Astrocyte (in vitro differentiated cells and primary cell): ENCODE data around the gene TTLL5. TPM values are rescaled to one million over a fixed set of nuclear protein-coding genes. Genes with fewer than 3 reads are reported as not detected.
"Not testable (repeated sequence)": the region's sequence is repeated elsewhere in the genome, so short reads cannot be mapped to it uniquely, and the experiment has no call there.

Experiments used
- DNase-seq: peaks from one replicate; pipeline ENCODE4 v3.0.0-alpha.2; 2010; ENCODE audit warnings: low read depth
- FAIRE-seq: peaks from 2 replicates; lab custom pipeline; 2011; peaks lifted over from hg19 to GRCh38; lab: Jason Lieb, UNC
- H2AFZ ChIP-seq: 2 replicates; pipeline ENCODE4 v1.6.0; 2012; ENCODE audit warnings: low read depth, low read length, inconsistent platforms
- H3K27ac ChIP-seq: 2 replicates; pipeline ENCODE4 v1.5.1; 2011; ENCODE audit warnings: low read depth, low read length, inconsistent platforms
- H3K27me3 ChIP-seq: 2 replicates; pipeline ENCODE4 v1.6.0; 2011; ENCODE audit warnings: low read length, inconsistent platforms; ENCODE audit not compliant: insufficient read depth
- H3K36me3 ChIP-seq: 2 replicates; pipeline ENCODE4 v1.5.1; 2011; ENCODE audit warnings: low read length, inconsistent platforms; ENCODE audit not compliant: insufficient read depth
- H3K4me1 ChIP-seq: 2 replicates; pipeline ENCODE4 v1.5.1; 2011; ENCODE audit warnings: low read length, inconsistent platforms; ENCODE audit not compliant: insufficient read depth
- H3K4me2 ChIP-seq: 2 replicates; pipeline ENCODE4 v1.6.0; 2012; ENCODE audit warnings: low read length, inconsistent platforms
- H3K4me3 ChIP-seq: 2 replicates; pipeline ENCODE4 v1.5.1; 2011; ENCODE audit warnings: low read depth, mild to moderate bottlenecking, low read length, inconsistent platforms; ENCODE audit not compliant: insufficient read depth
- H3K79me2 ChIP-seq: 2 replicates; pipeline ENCODE4 v1.6.0; 2012; ENCODE audit warnings: mild to moderate bottlenecking, low read length, inconsistent platforms; ENCODE audit not compliant: insufficient read depth
- H3K9ac ChIP-seq: 2 replicates; pipeline ENCODE4 v1.6.0; 2012; ENCODE audit warnings: mild to moderate bottlenecking, low read length, inconsistent platforms
- H3K9me3 ChIP-seq: 2 replicates; pipeline ENCODE4 v1.5.1; 2012; ENCODE audit warnings: low read depth, mild to moderate bottlenecking, low read length, inconsistent platforms; ENCODE audit not compliant: insufficient read depth
- H4K20me1 ChIP-seq: 2 replicates; pipeline ENCODE4 v1.6.0; 2012; ENCODE audit warnings: low read length, inconsistent platforms; ENCODE audit not compliant: insufficient read depth
- H3K27ac Mint-ChIP-seq: one replicate; pipeline ENCODE4 v1.8.0; 2021; ENCODE audit warnings: mild to moderate bottlenecking, mixed read lengths; ENCODE audit not compliant: unreplicated experiment
- H3K27me3 Mint-ChIP-seq: one replicate; pipeline ENCODE4 v1.8.0; 2021; ENCODE audit warnings: low read depth, mixed read lengths; ENCODE audit not compliant: unreplicated experiment
- H3K36me3 Mint-ChIP-seq: one replicate; pipeline ENCODE4 v1.8.0; 2021; ENCODE audit warnings: low read depth, mixed read lengths; ENCODE audit not compliant: unreplicated experiment
- H3K4me1 Mint-ChIP-seq: one replicate; pipeline ENCODE4 v1.8.0; 2021; ENCODE audit warnings: low read depth, mixed read lengths; ENCODE audit not compliant: unreplicated experiment
- H3K4me3 Mint-ChIP-seq: one replicate; pipeline ENCODE4 v1.8.0; 2021; ENCODE audit warnings: mild to moderate bottlenecking, moderate library complexity, mixed read lengths; ENCODE audit not compliant: unreplicated experiment
- H3K9me3 Mint-ChIP-seq: one replicate; pipeline ENCODE4 v1.8.0; 2021; ENCODE audit warnings: mild to moderate bottlenecking, mixed read lengths; ENCODE audit not compliant: unreplicated experiment
- EZH2 ChIP-seq: IDR thresholded peaks from 2 replicates; pipeline ENCODE4 v1.6.1; 2012; ENCODE audit warnings: mild to moderate bottlenecking, low read length, inconsistent platforms; ENCODE audit not compliant: insufficient read depth
- total RNA-seq: library from RNA; stranded (reverse); gene quantifications from 2 replicates; pipeline ENCODE4 v1.2.1, GENCODE V29; 2021
- TF ChIP-seq, protein P1 (sequence below): IDR thresholded peaks from 2 replicates; pipeline ENCODE4 v1.5.1; 2011; ENCODE audit warnings: low read depth, mild to moderate bottlenecking, inconsistent platforms, low read length, moderate library complexity; ENCODE audit not compliant: insufficient read depth

The TTLL5 gene
- total RNA-seq, 1 donor from 2014 or later: 24.0 TPM

DNA sequence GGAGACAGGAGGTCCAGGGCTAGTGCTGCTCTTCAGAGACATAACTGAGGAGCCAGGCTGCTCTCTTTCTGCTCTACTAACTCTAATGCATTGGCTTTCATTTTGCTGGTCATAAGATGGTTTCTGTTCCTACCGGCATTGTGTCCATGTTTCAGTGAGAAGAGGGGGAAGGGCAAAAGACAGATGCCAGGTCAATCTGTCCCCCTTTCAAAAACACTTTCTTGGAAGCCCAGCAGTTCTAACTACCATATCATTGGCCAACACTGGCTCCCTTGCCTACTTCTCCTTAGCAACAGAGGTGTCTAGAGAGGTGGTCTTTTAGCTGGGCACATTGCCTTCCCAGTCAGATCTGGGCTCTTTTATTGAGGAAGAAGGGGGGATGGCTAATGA lies 256.9 kb downstream of the TTLL5 start:
- Histone ChIP-seq H3K9me3 (no peaks in the 10 kb centered on the region), H3K4me3 (no peak overlapping the region), H3K36me3 (no peaks in the 10 kb centered on the region), H3K27ac (no peak overlapping the region), H3K4me1 (no peaks in the 10 kb centered on the region), H3K4me2 (no peak overlapping the region), H3K79me2 (no peaks in the 10 kb centered on the region), H2AFZ (no peak overlapping the region), H3K9ac (no peak overlapping the region), H3K27me3 (no peaks in the 10 kb centered on the region), H4K20me1 (no peaks in the 10 kb centered on the region)
- FAIRE-seq (no peak), DNase-seq (no peak)
- TF ChIP-seq, protein P1, sequence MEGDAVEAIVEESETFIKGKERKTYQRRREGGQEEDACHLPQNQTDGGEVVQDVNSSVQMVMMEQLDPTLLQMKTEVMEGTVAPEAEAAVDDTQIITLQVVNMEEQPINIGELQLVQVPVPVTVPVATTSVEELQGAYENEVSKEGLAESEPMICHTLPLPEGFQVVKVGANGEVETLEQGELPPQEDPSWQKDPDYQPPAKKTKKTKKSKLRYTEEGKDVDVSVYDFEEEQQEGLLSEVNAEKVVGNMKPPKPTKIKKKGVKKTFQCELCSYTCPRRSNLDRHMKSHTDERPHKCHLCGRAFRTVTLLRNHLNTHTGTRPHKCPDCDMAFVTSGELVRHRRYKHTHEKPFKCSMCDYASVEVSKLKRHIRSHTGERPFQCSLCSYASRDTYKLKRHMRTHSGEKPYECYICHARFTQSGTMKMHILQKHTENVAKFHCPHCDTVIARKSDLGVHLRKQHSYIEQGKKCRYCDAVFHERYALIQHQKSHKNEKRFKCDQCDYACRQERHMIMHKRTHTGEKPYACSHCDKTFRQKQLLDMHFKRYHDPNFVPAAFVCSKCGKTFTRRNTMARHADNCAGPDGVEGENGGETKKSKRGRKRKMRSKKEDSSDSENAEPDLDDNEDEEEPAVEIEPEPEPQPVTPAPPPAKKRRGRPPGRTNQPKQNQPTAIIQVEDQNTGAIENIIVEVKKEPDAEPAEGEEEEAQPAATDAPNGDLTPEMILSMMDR: no peak
- no peak for TF ChIP-seq EZH2
- Mint-ChIP-seq H3K9me3 (no peaks in the 10 kb centered on the region), H3K27ac (no peak overlapping the region), H3K4me1 (peaks cover 4% of the 10 kb centered on the region), H3K4me3 (no peak overlapping the region), H3K36me3 (peaks cover 13% of the 10 kb centered on the region), H3K27me3 (no peaks in the 10 kb centered on the region)

DNA sequence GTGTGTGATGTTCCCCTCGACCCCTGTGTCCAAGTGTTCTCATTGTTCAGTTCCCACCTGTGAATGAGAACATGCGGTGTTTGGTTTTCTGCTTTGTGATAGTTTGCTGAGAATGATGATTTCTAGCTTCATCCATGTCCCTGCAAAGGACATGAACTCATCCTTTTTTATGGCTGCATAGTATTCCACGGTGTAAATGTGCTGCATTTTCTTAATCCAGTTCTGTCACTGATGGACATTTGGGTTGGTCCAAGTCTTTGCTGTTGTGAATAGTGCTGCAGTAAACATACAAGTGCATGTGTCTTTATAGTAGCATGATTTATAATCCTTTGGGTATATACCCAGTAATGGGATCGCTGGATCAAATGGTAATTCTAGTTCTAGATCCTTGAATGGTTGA lies 259.4 kb downstream of the TTLL5 start:
- not testable (repeated sequence) for H2AFZ ChIP-seq, H3K9ac ChIP-seq, H3K9me3 ChIP-seq, H3K4me3 Mint-ChIP-seq, H3K79me2 ChIP-seq, H3K4me2 ChIP-seq, FAIRE-seq, DNase-seq, H3K36me3 ChIP-seq, H3K9me3 Mint-ChIP-seq, H3K4me1 ChIP-seq, H3K27ac Mint-ChIP-seq, H3K4me3 ChIP-seq, H3K4me1 Mint-ChIP-seq, H4K20me1 ChIP-seq, H3K27me3 ChIP-seq, H3K27ac ChIP-seq, H3K27me3 Mint-ChIP-seq
- H3K36me3 Mint-ChIP-seq: peaks cover 11% of the 10 kb centered on the region

- not testable (repeated sequence) for H3K27ac Mint-ChIP-seq, H3K36me3 ChIP-seq, H3K9me3 Mint-ChIP-seq, H3K9ac ChIP-seq, H3K4me2 ChIP-seq, H3K9me3 ChIP-seq, H3K36me3 Mint-ChIP-seq, H3K4me3 ChIP-seq, H3K4me3 Mint-ChIP-seq, H3K79me2 ChIP-seq, H3K27me3 ChIP-seq, DNase-seq, H3K27me3 Mint-ChIP-seq, H2AFZ ChIP-seq, FAIRE-seq, H3K4me1 ChIP-seq, H3K4me1 Mint-ChIP-seq, H4K20me1 ChIP-seq, H3K27ac ChIP-seq
Measured at GRCh38 chr14:75925141-75925840, 264.2 kb downstream of the TTLL5 start.
